A549 (cell line): ENCODE data around the gene SPOP. TPM values are rescaled to one million over a fixed set of nuclear protein-coding genes. Genes with fewer than 3 reads are reported as not detected.

Experiments
- ATAC-seq, 2 experiments: fragments of 200-7000 bp in 1 of 2; fragments of >200 bp in 1 of 2; cut with Nextera tagmentation in 1 of 2; cut with Tn5 transposase in 1 of 2; 3 replicates each; pipeline versions ENCODE4 v1.8.0 to v1.9.1; 2018 to 2020; ENCODE audit warnings: mild to moderate bottlenecking in 1 of 2, moderate library complexity in 1 of 2
- CTCF ChIA-PET: fragments of 300-600 bp; sonication (Branson Sonifier 250); formaldehyde crosslinking; extraction: SDS; loops from one replicate; lab custom pipeline; 2021; ENCODE audit warnings: antibody characterized with exemption, inconsistent platforms; lab: Yijun Ruan, JAX
- POLR2A ChIA-PET: fragments of 350-600 bp; formaldehyde crosslinking; extraction: SDS; loops from one replicate; lab custom pipeline; 2021; ENCODE audit warnings: antibody characterized with exemption, inconsistent platforms; lab: Yijun Ruan, JAX
- DNase-seq, 2 experiments: peaks; one replicate each; pipeline versions ENCODE4 v3.0.0 to v3.0.0-alpha.2; 2011 to 2016; ENCODE audit warnings: low read depth in 1 of 2, low spot score in 1 of 2
- FAIRE-seq: peaks from 2 replicates; lab custom pipeline; 2011; peaks lifted over from hg19 to GRCh38; lab: Jason Lieb, UNC
- H3K27ac ChIP-seq, 2 experiments: fragments of >200 bp; sonication (Bioruptor Twin); formaldehyde crosslinking; 3 replicates each; pipeline ENCODE4 v1.5.1; 2016 to 2017
- H3K4me1 ChIP-seq: fragments of >200 bp; sonication (Bioruptor Twin); formaldehyde crosslinking; 3 replicates; pipeline ENCODE4 v1.6.1; 2016
- H3K4me2 ChIP-seq: fragments of >200 bp; sonication (Bioruptor Twin); formaldehyde crosslinking; 3 replicates; pipeline ENCODE4 v1.6.1; 2016
- H3K4me3 ChIP-seq: fragments of >200 bp; sonication (Bioruptor Twin); formaldehyde crosslinking; 3 replicates; pipeline ENCODE4 v1.5.1; 2016
- H3K9me3 ChIP-seq: fragments of >200 bp; sonication (Bioruptor Twin); formaldehyde crosslinking; 3 replicates; pipeline ENCODE4 v1.6.1; 2016
- BCL3 ChIP-seq: fragments of >200 bp; sonication (Bioruptor Twin); formaldehyde crosslinking; IDR thresholded peaks from 3 replicates; pipeline ENCODE4 v1.6.1; 2016
- BHLHE40 ChIP-seq: IDR thresholded peaks from 2 replicates; pipeline ENCODE4 v1.6.1; 2012; ENCODE audit warnings: low read depth, low read length, inconsistent platforms
- CBX8 ChIP-seq: fragments of 200-600 bp; sonication (generic); IDR thresholded peaks from 2 replicates; pipeline ENCODE4 v1.6.1; 2016
- CEBPB ChIP-seq, 2 experiments: fragments of >200 bp in 1 of 2; sonication (Bioruptor Twin) in 1 of 2; formaldehyde crosslinking in 1 of 2; IDR thresholded peaks; 2 replicates each; pipeline ENCODE4 v1.6.1; 2012 to 2016
- CTCF ChIP-seq: fragments of >200 bp; sonication (Bioruptor Twin); formaldehyde crosslinking; IDR thresholded peaks from 3 replicates; pipeline ENCODE4 v1.5.1; 2016
- EHMT2 ChIP-seq: fragments of 200-600 bp; sonication (generic); IDR thresholded peaks from 2 replicates; pipeline ENCODE4 v1.6.1; 2016; ENCODE audit warnings: antibody characterized with exemption, low read depth, mild to moderate bottlenecking, moderate library complexity
- EP300 ChIP-seq, 2 experiments: fragments of >200 bp; sonication (Bioruptor Twin); formaldehyde crosslinking; IDR thresholded peaks; 2 replicates in 1 of 2; 3 replicates in 1 of 2; pipeline ENCODE4 v1.6.1; 2016 to 2017
- FOSL2 ChIP-seq, 2 experiments: fragments of 450-650 bp in 1 of 2; fragments of >200 bp in 1 of 2; sonication (Bioruptor Twin) in 1 of 2; formaldehyde crosslinking; IDR thresholded peaks; 2 replicates each; pipeline versions ENCODE4 v1.5.0 to v1.6.1; 2016 to 2020; ENCODE audit warnings: mild to moderate bottlenecking in 1 of 2, moderate library complexity in 1 of 2
- FOXS1 ChIP-seq: fragments of 250-450 bp; sonication (Bioruptor Pico); IDR thresholded peaks from 2 replicates; pipeline ENCODE4 v1.5.0; 2020; ENCODE audit warnings: mild to moderate bottlenecking, moderate library complexity
- GATA3 ChIP-seq: IDR thresholded peaks from 2 replicates; pipeline ENCODE4 v1.6.1; 2012; ENCODE audit warnings: borderline replicate concordance
- HDAC2 ChIP-seq: fragments of 200-600 bp; sonication (generic); IDR thresholded peaks from 2 replicates; pipeline ENCODE4 v1.6.1; 2016
- HOXA7 ChIP-seq: fragments of 250-450 bp; sonication (Bioruptor Pico); IDR thresholded peaks from 2 replicates; pipeline ENCODE4 v1.5.0; 2020; ENCODE audit warnings: mild to moderate bottlenecking, moderate library complexity
- HOXB13 ChIP-seq: fragments of 250-450 bp; sonication (Bioruptor Pico); IDR thresholded peaks from 2 replicates; pipeline ENCODE4 v1.5.0; 2020; ENCODE audit warnings: low read depth, mild to moderate bottlenecking, moderate library complexity
- HOXB5 ChIP-seq: fragments of 250-450 bp; sonication (Bioruptor Pico); IDR thresholded peaks from 2 replicates; pipeline ENCODE4 v1.5.0; 2020; ENCODE audit warnings: mild to moderate bottlenecking, moderate library complexity
- JUN ChIP-seq, 2 experiments: fragments of >200 bp; sonication (Bioruptor Twin); formaldehyde crosslinking; IDR thresholded peaks; 2 replicates in 1 of 2; 3 replicates in 1 of 2; pipeline ENCODE4 v1.6.1; 2016 to 2017
- JUNB ChIP-seq: fragments of >200 bp; sonication (Bioruptor Twin); formaldehyde crosslinking; IDR thresholded peaks from 2 replicates; pipeline ENCODE4 v1.6.1; 2016
- KDM1A ChIP-seq: fragments of 200-600 bp; sonication (generic); IDR thresholded peaks from 2 replicates; pipeline ENCODE4 v1.6.1; 2016; ENCODE audit warnings: low read depth, mild to moderate bottlenecking
- MAFK ChIP-seq: fragments of 450-650 bp; IDR thresholded peaks from 2 replicates; pipeline ENCODE4 v1.6.1; 2014; ENCODE audit not compliant: partially characterized antibody
- MAZ ChIP-seq: fragments of 150-350 bp; IDR thresholded peaks from 2 replicates; pipeline ENCODE4 v1.6.1; 2014; ENCODE audit warnings: antibody characterized with exemption, low read depth, low read length, borderline replicate concordance
- MYC ChIP-seq: IDR thresholded peaks from 2 replicates; pipeline ENCODE4 v1.6.1; 2012; ENCODE audit warnings: mild to moderate bottlenecking, inconsistent platforms, low read length, improper control_type of control experiment, borderline replicate concordance
- NPAS2 ChIP-seq: fragments of 250-450 bp; sonication (Bioruptor Pico); IDR thresholded peaks from 2 replicates; pipeline ENCODE4 v1.8.0; 2022; ENCODE audit warnings: mild to moderate bottlenecking, moderate library complexity, borderline replicate concordance
- PBX3 ChIP-seq: IDR thresholded peaks from 2 replicates; pipeline ENCODE4 v1.6.1; 2012
- POLR2A ChIP-seq: IDR thresholded peaks from 2 replicates; pipeline ENCODE4 v1.6.1; 2012; ENCODE audit warnings: mild to moderate bottlenecking, low read length
- POLR2AphosphoS2 ChIP-seq: conservative IDR thresholded peaks from 2 replicates; pipeline ENCODE4 v1.6.1; 2012; ENCODE audit warnings: low read length, improper control_type of control experiment, inconsistent platforms
- RAD21 ChIP-seq, 2 experiments: fragments of >200 bp in 1 of 2; sonication (Bioruptor Twin) in 1 of 2; formaldehyde crosslinking in 1 of 2; IDR thresholded peaks in 1 of 2; conservative IDR thresholded peaks in 1 of 2; 2 replicates in 1 of 2; 3 replicates in 1 of 2; pipeline ENCODE4 v1.6.1; 2012 to 2018; ENCODE audit warnings: inconsistent platforms in 1 of 2
- RARB ChIP-seq: fragments of 250-450 bp; sonication (Bioruptor Pico); IDR thresholded peaks from 2 replicates; pipeline ENCODE4 v1.8.0; 2021; ENCODE audit warnings: mild to moderate bottlenecking, moderate library complexity
- RFX5 ChIP-seq: fragments of 450-650 bp; IDR thresholded peaks from 2 replicates; pipeline ENCODE4 v1.7.1; 2014; ENCODE audit warnings: antibody characterized with exemption, mild to moderate bottlenecking, moderate library complexity
- SMC3 ChIP-seq: fragments of >200 bp; sonication (Bioruptor Twin); formaldehyde crosslinking; IDR thresholded peaks from 3 replicates; pipeline ENCODE4 v1.6.1; 2018; ENCODE audit warnings: inconsistent platforms
- SREBF2 ChIP-seq: fragments of 450-650 bp; IDR thresholded peaks from 2 replicates; pipeline ENCODE4 v1.6.1; 2014; ENCODE audit warnings: mild to moderate bottlenecking, moderate library complexity
- TFCP2L1 ChIP-seq: fragments of 250-450 bp; sonication (Bioruptor Pico); IDR thresholded peaks from 2 replicates; pipeline ENCODE4 v1.5.0; 2021; ENCODE audit warnings: mild to moderate bottlenecking
- TP53 ChIP-seq: fragments of 250-450 bp; sonication (Bioruptor Pico); IDR thresholded peaks from 2 replicates; pipeline ENCODE4 v1.5.0; 2021; ENCODE audit warnings: mild to moderate bottlenecking, moderate library complexity
- USF2 ChIP-seq: fragments of 450-650 bp; IDR thresholded peaks from 2 replicates; pipeline ENCODE4 v1.6.1; 2014; ENCODE audit warnings: antibody characterized with exemption
- WGBS: methylation state at CpG from one replicate; pipeline ENCODE4 v1.1.6; 2017; ENCODE audit errors: missing lambda C conversion rate; 5-methylcytosine and 5-hydroxymethylcytosine counted together
- polyA plus RNA-seq, 4 experiments: library from polyadenylated mRNA; depleted of rRNA in 3 of 4; stranded (reverse); fragments of >200 nt; fragmentation: RNase III in 1 of 4; extraction: RNeasy Plus Mini Kit Qiagen cat#74134 plus additional on column Dnase treatment in 1 of 4; gene quantifications; 2 replicates in 3 of 4; 3 replicates in 1 of 4; pipeline ENCODE4 v1.2.3, GENCODE V29; 2011 to 2017

SPOP gene
- polyA plus RNA-seq, 2 of the 4 experiments (the other 2 are of a cell fraction) = 49.5 to 57.2 TPM

- CTCF ChIA-PET = interaction anchor here (0.7 to 40.8 kb wide), 80 partner anchors 9 to 886 kb away, joined by 3 to 2008 read pairs (median 5); partner anchors contain the start of genes FAM117A, NGFR, NXPH3 and PHB1
- POLR2A ChIA-PET = interaction anchor here (0.6 kb wide), 2 partner anchors 89 to 129 kb away, joined by 3 to 10 read pairs; no protein-coding TSS in a partner anchor
- Histone ChIP-seq H3K4me2 (no peak overlapping the region), H3K9me3 (no peaks in the 10 kb centered on the region), H3K27ac (no peak overlapping the region), H3K4me1 (0 out of 3 replicates have a peak, but pooled peaks cover 3% of the 10 kb centered on the region), H3K4me3 (no peak overlapping the region)
- WGBS = 12% methylated on average over 9 of the region's 9 CpGs
- TF ChIP-seq RAD21 (conservative IDR thresholded peaks at IDR 0.05 in 1 of 2, IDR thresholded peaks at IDR 0.05 in 1 of 2) (peak; percentile 66 to 71; a peak in 4 of 5 replicates), CEBPB (IDR thresholded peaks at IDR 0.05) (no peak), SMC3 (peak; percentile 32; the same call in 1 of the 3 replicates), KDM1A (no peak), CTCF (peak; percentile 78), GATA3 (no peak)
- ATAC-seq (peak; percentile 71 to 82), FAIRE-seq (no peak), DNase-seq (peak; percentile 72 to 81)
These were observed 120.4 kb downstream of the SPOP start for GRCh38 chr17:49557312-49558024.

- H3K4me3 ChIP-seq = no peak overlapping the region
- H3K4me2 ChIP-seq = peak overlapping the region; percentile 56
- 0 out of 3 replicates have a peak, but pooled peaks cover 3% of the 10 kb centered on the region for H3K4me1 ChIP-seq
- ChIA-PET POLR2A (no interaction called here), CTCF (interaction anchor here (0.6 to 40.8 kb wide), 118 partner anchors 14 to 1272 kb away, joined by 3 to 2008 read pairs (median 5); partner anchors contain the start of genes ATP5MC1, FAM117A, NGFR and NXPH3)
- ATAC-seq = peak; percentile 89 to 98
- H3K9me3 ChIP-seq = no peaks in the 10 kb centered on the region
- FAIRE-seq = no peak
- 24% methylated on average over 18 of the region's 30 CpGs for WGBS
- DNase-seq = peak; percentile 82 to 94
- H3K27ac ChIP-seq = peak overlapping the region; percentile 46 to 64
- TF ChIP-seq HOXB13 (CRISPR knock-in tag) = no peak
- peak; percentile 77; the same call in 1 of the 2 replicates for TF ChIP-seq MYC
- TF ChIP-seq JUNB = no peak
- TF ChIP-seq FOSL2 (IDR thresholded peaks at IDR 0.05) = no peak
- TF ChIP-seq FOSL2 (CRISPR knock-in tag; IDR thresholded peaks at IDR 0.05) = no peak
- no peak for TF ChIP-seq HOXA7
- TF ChIP-seq POLR2AphosphoS2 = no peak
- no peak; the same call in 1 of the 2 replicates for TF ChIP-seq POLR2A
- TF ChIP-seq JUN (IDR thresholded peaks at IDR 0.05) = no peak
- no peak for TF ChIP-seq TP53
- TF ChIP-seq CBX8 = no peak
- TF ChIP-seq USF2 = peak; percentile 26; the same call in 1 of the 2 replicates
- no peak for TF ChIP-seq NPAS2 (CRISPR knock-in tag)
- no peak for TF ChIP-seq MAZ
- peak; percentile 94 for TF ChIP-seq SMC3
- TF ChIP-seq FOXS1 (CRISPR knock-in tag) = no peak
- no peak for TF ChIP-seq KDM1A
- no peak for TF ChIP-seq CEBPB (IDR thresholded peaks at IDR 0.05)
- no peak for TF ChIP-seq HDAC2
- TF ChIP-seq RARB (CRISPR knock-in tag) = no peak
- TF ChIP-seq EP300 (IDR thresholded peaks at IDR 0.05) = no peak
- no peak for TF ChIP-seq PBX3
- TF ChIP-seq BCL3 = no peak
- TF ChIP-seq EHMT2 = no peak
- TF ChIP-seq RAD21 (conservative IDR thresholded peaks at IDR 0.05 in 1 of 2, IDR thresholded peaks at IDR 0.05 in 1 of 2) = peak; percentile 97 to 98
- no peak for TF ChIP-seq MAFK
- no peak for TF ChIP-seq HOXB5 (CRISPR knock-in tag)
- TF ChIP-seq TFCP2L1 (CRISPR knock-in tag) = no peak
- no peak for TF ChIP-seq SREBF2
- no peak for TF ChIP-seq GATA3
- 0 out of 2 replicates have a peak, but pooled peaks have one; percentile 51 for TF ChIP-seq RFX5
- no peak for TF ChIP-seq BHLHE40
These were observed 121.5 kb downstream of the SPOP start for GRCh38 chr17:49556223-49556943.
